Choroid plexus epithelial cell (primary cell): ENCODE results near the gene NPLOC4.

Experiments used
- DNase-seq: peaks from one replicate; pipeline ENCODE4 v3.0.0-alpha.2; 2010; ENCODE audit warnings: low read depth
- H3K4me3 ChIP-seq: 2 replicates; pipeline ENCODE4 v1.5.1; 2011; ENCODE audit warnings: low read depth, mild to moderate bottlenecking, control low read depth, low read length, moderate library complexity
- TF ChIP-seq, protein P1 (sequence below): conservative IDR thresholded peaks from 2 replicates; pipeline ENCODE4 v1.5.1; 2011; ENCODE audit warnings: low read depth, mild to moderate bottlenecking, control low read depth, inconsistent platforms, low read length, moderate library complexity

The NPLOC4 gene

DNA sequence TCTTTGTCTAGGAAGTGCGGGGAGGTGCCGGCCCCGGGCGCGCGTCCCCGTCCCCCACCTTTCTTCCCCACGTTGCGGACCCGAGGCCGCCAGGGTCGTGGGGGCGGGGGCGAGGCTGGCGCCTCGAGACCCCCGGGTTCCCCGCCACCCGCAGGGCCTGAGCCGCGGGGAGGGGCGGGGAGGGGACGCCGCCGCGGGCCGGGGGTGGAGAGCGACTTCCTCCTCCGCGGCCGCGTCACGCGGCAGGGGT, 122.5 kb downstream of the NPLOC4 start:
- no peak for DNase-seq
- TF ChIP-seq, protein P1, sequence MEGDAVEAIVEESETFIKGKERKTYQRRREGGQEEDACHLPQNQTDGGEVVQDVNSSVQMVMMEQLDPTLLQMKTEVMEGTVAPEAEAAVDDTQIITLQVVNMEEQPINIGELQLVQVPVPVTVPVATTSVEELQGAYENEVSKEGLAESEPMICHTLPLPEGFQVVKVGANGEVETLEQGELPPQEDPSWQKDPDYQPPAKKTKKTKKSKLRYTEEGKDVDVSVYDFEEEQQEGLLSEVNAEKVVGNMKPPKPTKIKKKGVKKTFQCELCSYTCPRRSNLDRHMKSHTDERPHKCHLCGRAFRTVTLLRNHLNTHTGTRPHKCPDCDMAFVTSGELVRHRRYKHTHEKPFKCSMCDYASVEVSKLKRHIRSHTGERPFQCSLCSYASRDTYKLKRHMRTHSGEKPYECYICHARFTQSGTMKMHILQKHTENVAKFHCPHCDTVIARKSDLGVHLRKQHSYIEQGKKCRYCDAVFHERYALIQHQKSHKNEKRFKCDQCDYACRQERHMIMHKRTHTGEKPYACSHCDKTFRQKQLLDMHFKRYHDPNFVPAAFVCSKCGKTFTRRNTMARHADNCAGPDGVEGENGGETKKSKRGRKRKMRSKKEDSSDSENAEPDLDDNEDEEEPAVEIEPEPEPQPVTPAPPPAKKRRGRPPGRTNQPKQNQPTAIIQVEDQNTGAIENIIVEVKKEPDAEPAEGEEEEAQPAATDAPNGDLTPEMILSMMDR: no peak
- peak overlapping the region; percentile 76 for H3K4me3 ChIP-seq

DNA sequence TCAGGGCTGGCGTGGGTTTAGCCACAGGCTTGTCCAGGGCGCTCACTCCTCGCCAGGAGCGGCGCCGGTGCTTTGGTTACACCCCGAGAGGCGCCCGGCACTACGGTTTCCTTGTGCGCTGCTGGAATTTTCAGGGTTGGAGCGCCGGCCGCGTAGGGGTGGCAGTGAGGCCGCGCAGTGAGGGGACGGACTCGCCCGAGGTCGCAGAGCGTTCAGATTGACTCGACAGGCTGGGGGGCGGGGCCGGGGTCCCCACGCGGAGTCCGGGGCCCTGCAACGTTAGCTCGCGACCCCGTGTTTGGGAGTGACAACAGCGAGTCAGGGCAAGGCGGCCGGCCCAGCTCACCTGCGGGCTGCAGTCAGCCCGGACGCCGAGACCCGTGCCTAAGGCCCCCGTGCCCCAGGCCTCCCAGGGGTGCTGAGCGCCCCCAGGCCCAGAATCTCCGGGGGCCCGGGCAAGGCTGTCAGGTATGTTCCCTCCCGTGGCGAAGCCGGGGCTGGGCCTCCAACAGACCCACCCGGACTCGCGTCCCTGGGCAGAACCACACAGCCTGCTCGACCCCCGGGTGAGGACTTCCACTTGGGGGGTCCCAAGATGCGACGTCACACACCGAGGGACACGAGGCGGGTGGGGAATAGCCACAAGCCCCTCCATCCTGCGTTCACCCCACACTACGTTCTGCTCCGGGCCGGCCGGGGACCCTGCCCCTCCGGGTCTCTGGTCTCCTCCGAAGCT, 123.0 kb downstream of the NPLOC4 start:
- peak; percentile 82 for DNase-seq
- TF ChIP-seq, protein P1: no peak
- H3K4me3 ChIP-seq: peak overlapping the region; percentile 76

DNA sequence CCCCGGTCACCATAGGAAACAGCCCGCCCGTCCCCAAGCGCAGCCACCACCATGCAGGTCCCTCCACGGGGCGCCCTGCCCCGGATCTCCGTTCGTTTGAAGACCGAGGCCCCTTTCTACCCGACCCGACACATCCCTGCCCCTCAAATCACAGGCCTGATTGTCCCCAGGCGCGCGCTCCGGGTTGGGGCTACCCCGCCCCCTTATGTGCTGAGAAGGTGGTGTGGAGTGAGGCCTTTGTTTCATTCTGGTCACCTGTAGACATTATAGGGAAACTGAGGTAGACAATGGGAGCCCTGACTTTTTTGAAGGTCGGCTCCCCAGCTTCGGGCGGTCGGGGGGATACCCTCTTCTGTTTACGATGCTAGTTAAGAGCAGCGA, 123.5 kb downstream of the NPLOC4 start:
- peak overlapping the region; percentile 76 for H3K4me3 ChIP-seq
- TF ChIP-seq, protein P1: no peak
- peak; percentile 66 for DNase-seq

DNA sequence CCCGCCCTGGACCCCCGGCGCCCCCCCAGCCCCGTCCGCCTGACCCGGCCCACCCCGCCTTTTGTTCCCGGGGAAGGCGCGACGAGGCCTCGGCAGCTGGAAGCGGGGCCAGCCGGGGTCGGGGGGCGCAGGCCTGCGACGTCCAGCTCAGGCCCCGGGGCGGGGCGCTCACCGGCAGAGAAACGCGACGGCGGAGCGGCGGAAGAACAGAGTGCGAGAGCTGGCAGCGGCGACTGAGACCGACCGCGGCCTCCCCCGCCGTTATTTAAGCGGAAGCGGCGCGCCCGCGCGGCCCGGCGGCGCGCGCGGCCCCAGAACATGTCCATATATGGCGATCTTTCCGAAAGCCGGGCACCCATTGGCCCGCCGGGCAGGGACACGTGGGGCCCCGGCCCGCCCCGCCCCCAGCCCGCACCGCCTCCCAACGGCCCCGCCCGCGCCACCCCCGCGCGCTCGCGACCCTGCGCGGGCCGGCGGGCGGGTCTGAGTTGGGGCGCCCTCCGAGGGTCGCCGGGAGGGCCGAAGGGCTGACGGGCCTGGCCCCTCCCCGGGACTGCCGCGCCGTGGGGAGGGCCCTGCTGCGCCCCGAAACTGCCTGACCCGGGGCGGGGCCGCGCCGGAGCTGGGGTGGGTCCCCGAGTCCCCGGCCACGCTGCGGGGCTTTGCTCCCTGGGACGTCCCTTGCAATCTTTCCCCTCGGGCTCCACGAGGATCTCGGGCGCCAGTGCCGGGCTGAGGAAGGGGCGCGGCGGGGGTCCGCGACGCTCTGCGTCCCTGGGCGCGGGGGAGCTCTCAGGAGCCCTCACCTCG, 124.1 kb downstream of the NPLOC4 start, which contains the start of gene ACTG1:
TSS of gene ACTG1 (minus strand) at position 238 of the 810 bp plus-strand sequence. CDS start 445 bp downstream, outside the sequence.
- peak; percentile 94 for DNase-seq
- TF ChIP-seq, protein P1: no peak

DNA sequence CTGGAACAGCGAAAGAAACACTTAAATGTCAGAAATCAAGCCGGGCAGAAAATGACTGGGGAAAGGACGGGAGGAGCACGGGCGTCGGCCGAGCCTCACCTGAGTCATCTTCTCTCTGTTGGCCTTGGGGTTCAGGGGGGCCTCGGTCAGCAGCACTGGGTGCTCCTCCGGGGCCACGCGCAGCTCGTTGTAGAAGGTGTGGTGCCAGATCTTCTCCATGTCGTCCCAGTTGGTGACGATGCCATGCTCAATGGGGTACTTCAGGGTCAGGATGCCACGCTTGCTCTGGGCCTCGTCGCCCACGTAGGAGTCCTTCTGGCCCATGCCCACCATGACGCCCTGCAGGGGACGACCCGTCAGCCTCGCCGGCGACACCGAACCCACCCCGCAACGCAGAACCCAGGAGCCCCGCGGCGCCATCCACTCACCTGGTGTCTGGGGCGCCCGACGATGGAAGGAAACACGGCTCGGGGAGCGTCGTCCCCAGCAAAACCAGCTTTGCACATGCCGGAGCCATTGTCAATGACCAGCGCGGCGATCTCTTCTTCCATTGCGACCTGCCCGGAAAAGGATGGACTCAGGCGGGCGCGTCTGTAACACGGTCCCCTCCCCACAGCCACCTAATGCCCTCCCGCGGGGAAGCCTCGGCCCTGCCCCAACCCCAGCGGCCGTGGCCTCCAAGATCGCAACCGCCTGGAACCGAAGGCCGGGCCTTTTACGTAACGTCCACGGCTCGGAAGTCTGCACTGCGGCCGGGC, 124.9 kb downstream of the NPLOC4 start:
- DNase-seq: no peak
- TF ChIP-seq, protein P1: no peak
- H3K4me3 ChIP-seq: peak overlapping the region; percentile 87

More for the DNA sequence above, 124.1 kb downstream of the NPLOC4 start, which contains the start of gene ACTG1:
- H3K4me3 ChIP-seq: peak within 1 kb of the TSS; percentile 87

DNA sequence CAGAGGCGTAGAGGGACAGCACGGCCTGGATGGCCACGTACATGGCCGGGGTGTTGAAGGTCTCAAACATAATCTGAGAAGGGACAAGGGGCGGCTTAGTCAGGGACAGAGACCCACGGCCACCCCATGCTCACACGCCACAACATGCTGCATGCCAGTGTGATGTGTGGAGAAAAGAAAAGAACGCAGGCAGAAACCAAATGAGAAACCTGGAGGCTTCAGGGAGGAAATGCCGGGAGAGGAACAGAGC, 125.4 kb downstream of the NPLOC4 start:
- TF ChIP-seq, protein P1: peak; percentile 1
- peak overlapping the region; percentile 87 for H3K4me3 ChIP-seq
- peak; percentile 57 for DNase-seq
